Measurements from ENCODE around the gene MGMT.

The MGMT gene

DNA sequence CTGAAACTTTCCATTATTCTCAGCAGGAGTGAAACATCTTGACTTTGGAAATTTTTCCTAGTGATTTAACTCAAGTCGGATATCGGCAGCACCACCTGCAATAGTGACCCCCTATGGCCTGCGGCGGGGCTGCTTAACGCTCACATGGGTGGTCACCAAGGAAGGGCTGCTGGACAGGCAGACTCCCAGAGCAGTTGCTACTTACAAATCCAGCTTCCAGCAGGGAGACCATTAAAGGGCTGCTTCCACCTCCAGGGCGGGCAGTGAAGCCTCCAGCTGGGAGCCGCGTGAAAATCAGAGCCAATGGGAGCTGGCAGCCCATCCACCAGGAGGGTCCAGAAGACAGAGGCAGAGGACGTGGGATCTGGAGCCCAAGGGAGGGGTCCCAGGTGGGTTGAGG, 122.5 kb downstream of the MGMT start:
- DNase-seq (ENCODE audit: low spot score) = no peak
- TF ChIP-seq, protein P1, sequence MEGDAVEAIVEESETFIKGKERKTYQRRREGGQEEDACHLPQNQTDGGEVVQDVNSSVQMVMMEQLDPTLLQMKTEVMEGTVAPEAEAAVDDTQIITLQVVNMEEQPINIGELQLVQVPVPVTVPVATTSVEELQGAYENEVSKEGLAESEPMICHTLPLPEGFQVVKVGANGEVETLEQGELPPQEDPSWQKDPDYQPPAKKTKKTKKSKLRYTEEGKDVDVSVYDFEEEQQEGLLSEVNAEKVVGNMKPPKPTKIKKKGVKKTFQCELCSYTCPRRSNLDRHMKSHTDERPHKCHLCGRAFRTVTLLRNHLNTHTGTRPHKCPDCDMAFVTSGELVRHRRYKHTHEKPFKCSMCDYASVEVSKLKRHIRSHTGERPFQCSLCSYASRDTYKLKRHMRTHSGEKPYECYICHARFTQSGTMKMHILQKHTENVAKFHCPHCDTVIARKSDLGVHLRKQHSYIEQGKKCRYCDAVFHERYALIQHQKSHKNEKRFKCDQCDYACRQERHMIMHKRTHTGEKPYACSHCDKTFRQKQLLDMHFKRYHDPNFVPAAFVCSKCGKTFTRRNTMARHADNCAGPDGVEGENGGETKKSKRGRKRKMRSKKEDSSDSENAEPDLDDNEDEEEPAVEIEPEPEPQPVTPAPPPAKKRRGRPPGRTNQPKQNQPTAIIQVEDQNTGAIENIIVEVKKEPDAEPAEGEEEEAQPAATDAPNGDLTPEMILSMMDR (IDR thresholded peaks at IDR 0.05; ENCODE audit: extremely low read depth, missing control alignments) = no peak

DNA sequence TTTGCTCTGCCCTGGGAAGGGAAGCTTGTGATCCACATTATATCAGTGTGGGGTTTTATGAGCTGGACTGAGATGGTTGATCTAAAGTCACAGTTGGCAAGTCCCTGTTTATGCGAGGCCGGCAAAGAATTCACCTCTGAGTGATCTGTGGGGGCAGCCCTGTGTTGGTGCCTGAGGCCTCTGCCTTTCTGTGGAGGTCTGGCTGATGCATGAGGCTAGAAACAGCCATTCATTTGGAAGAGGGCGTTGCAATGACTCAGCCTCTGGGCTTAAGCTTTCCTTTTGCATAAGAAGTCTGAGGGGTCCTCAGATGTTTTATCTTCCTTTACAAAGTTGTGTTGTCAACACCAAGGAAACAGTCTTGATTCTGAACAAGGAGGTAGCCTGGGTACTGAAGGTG, 126.9 kb downstream of the MGMT start:
- TF ChIP-seq, protein P1 (IDR thresholded peaks at IDR 0.05; ENCODE audit: extremely low read depth, missing control alignments) = no peak
- no peak for DNase-seq (ENCODE audit: low spot score)

DNA sequence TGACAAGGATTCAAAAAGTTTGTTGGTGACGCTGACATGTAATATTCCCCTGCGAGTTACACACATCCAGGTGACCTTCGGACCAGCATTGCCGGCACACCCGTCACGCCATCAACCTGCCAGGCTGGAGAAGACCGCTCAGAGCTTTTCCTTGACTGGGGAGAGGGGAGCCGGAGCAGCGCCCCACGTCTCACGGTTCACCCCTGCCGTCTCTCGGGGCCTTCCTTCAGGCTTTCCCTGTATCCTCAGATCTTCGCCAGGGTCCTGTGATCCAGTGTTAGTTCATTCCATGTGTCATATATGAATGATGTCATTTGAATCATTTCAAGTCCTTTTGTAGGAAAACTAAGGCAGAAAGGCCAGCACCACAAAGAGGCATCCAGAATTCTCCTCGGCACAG, 127.8 kb downstream of the MGMT start:
- no peak for DNase-seq (ENCODE audit: low spot score)
- TF ChIP-seq, protein P1 (IDR thresholded peaks at IDR 0.05; ENCODE audit: extremely low read depth, missing control alignments) = no peak

DNA sequence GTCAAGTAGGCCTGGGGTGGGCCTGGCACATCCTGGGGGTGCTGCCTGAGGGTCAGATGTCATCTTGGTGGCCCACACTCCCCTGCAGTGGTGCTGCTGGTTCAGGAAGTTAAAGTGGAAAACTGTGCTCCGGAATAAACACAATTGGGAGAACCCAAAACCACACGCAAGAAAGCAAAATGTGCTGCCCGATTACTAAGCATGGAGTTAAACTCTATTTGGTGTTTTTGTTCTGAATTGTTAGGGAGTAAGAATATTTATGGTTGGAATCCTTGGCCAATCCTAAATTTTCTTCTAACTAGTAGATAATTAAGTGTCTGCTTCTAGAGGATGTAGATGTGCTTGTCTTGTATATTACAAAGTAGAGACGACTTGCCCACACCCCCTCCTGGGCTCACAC, 131.4 kb downstream of the MGMT start:
- TF ChIP-seq, protein P1 (IDR thresholded peaks at IDR 0.05; ENCODE audit: extremely low read depth, missing control alignments) = no peak
- no peak for DNase-seq (ENCODE audit: low spot score)

DNA sequence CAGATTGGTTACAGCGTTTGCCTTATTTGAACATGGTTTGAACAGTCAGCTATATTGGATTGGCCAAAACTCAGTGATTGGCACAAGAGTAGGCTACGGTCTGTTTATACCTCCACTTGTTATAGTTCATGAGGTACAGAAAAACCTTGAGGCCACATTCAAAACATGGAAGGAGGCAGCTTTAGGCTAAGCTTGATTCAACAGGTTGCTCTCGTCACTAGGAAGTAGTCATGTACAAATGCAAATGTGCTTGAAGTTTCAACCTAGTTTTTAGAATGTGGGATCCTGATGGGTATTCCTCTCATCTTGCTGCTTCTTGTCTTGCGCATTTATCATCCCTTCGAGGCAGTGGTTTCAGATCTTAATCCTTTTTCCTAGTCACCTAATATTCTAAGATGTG, 132.1 kb downstream of the MGMT start:
- TF ChIP-seq, protein P1 (IDR thresholded peaks at IDR 0.05; ENCODE audit: extremely low read depth, missing control alignments) = no peak

DNA sequence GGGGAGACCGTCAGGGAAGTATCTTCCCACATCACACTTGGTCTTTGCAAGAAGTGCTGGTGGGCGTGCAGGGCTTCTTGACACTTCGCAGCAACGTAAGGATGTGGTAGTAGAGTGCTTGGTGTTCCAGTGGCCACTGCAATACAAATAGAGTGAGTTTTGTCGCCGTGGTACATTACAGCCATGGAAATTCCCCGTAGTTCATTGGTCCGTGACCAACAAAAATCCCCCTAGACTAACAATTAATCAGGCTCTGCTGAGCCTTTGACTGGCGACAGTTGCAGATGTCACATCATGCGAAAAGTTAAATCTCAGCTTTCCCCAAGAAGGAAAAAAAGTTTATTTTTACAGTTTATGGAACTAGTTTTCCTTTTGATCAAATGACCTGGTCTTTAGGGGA, 134.7 kb downstream of the MGMT start:
- TF ChIP-seq, protein P1 (IDR thresholded peaks at IDR 0.05; ENCODE audit: extremely low read depth, missing control alignments) = no peak
- peak; percentile 54 for DNase-seq (ENCODE audit: low spot score)

More for the DNA sequence above, 132.1 kb downstream of the MGMT start:
- no peak for DNase-seq (ENCODE audit: low spot score)

DNA sequence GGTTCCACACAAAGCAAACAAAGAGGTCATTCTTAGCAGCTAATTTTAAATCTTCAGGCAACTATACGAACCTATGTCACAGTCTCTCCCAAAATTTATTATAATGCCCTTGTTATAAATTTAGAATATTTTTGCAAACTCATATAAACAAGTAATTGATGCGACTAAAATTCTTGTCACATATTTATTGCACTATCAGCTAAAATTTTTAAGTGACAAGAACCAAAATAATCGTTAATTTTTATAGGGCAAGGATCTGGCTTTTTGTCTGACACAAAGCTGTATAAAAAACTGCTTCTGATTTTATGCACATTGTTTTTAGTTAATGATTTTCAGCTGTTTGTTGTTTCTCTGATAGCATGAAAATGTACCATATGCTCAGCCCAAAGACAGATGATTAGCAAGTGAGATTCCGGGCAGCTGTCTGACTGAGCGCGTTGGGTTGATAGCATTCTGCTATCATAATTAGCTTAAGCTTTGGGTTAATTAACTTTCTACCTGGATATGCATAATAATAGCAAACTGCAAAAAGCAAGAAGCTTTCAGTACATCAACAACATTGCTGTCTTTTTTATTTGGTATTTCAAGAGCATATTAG, 136.0 kb downstream of the MGMT start:
- TF ChIP-seq, protein P1 (IDR thresholded peaks at IDR 0.05; ENCODE audit: extremely low read depth, missing control alignments) = no peak
- DNase-seq (ENCODE audit: low spot score) = no peak

All from GM20000 (cell line).